ENCODE measurements around the gene CAMTA1. TPM values are rescaled to one million over a fixed set of nuclear protein-coding genes. Genes with fewer than 3 reads are reported as not detected.

Gene CAMTA1
- total RNA-seq, 1 donor from 2014 or later = 68.9 TPM

- no peak for DNase-seq (ENCODE audit: low read depth)
These were observed 171.4 kb downstream of the CAMTA1 start for GRCh38 chr1:6956488-6957159.

- no peak for DNase-seq (ENCODE audit: low read depth)
These were observed 172.1 kb downstream of the CAMTA1 start for GRCh38 chr1:6957341-6957740.

GRCh38 chr1:6958407-6959030, 173.3 kb downstream of the CAMTA1 start:
- no peak for DNase-seq (ENCODE audit: low read depth)

- DNase-seq (ENCODE audit: low read depth) = no peak
These were observed 174.2 kb downstream of the CAMTA1 start for GRCh38 chr1:6959491-6959890.

GRCh38 chr1:6960291-6960811, 175.1 kb downstream of the CAMTA1 start:
- peak; percentile 85 for DNase-seq (ENCODE audit: low read depth)

- DNase-seq (ENCODE audit: low read depth) = no peak
These were observed 175.6 kb downstream of the CAMTA1 start for GRCh38 chr1:6960860-6961259.

GRCh38 chr1:6961289-6961688, 176.0 kb downstream of the CAMTA1 start:
- DNase-seq (ENCODE audit: low read depth) = no peak

GRCh38 chr1:6961905-6962477, 176.7 kb downstream of the CAMTA1 start:
- no peak for DNase-seq (ENCODE audit: low read depth)

GRCh38 chr1:6962478-6962995, 177.3 kb downstream of the CAMTA1 start:
- DNase-seq (ENCODE audit: low read depth) = no peak

GRCh38 chr1:6962996-6963911, 178.0 kb downstream of the CAMTA1 start:
- DNase-seq (ENCODE audit: low read depth) = no peak

- DNase-seq (ENCODE audit: low read depth) = no peak
These were observed 178.7 kb downstream of the CAMTA1 start for GRCh38 chr1:6963912-6964307.

GRCh38 chr1:6965083-6965934, 180.1 kb downstream of the CAMTA1 start:
- no peak for DNase-seq (ENCODE audit: low read depth)

GRCh38 chr1:6965935-6966241, 180.6 kb downstream of the CAMTA1 start:
- DNase-seq (ENCODE audit: low read depth) = no peak

GRCh38 chr1:6966326-6966725, 181.1 kb downstream of the CAMTA1 start:
- no peak for DNase-seq (ENCODE audit: low read depth)

- no peak for DNase-seq (ENCODE audit: low read depth)
These were observed 182.3 kb downstream of the CAMTA1 start for GRCh38 chr1:6967431-6968111.

GRCh38 chr1:6969106-6969505, 183.9 kb downstream of the CAMTA1 start:
- DNase-seq (ENCODE audit: low read depth) = peak; percentile 45

GRCh38 chr1:6969762-6970161, 184.5 kb downstream of the CAMTA1 start:
- no peak for DNase-seq (ENCODE audit: low read depth)

- no peak for DNase-seq (ENCODE audit: low read depth)
These were observed 185.0 kb downstream of the CAMTA1 start for GRCh38 chr1:6970221-6970620.

GRCh38 chr1:6971048-6971447, 185.8 kb downstream of the CAMTA1 start:
- peak; percentile 7 for DNase-seq (ENCODE audit: low read depth)

- DNase-seq (ENCODE audit: low read depth) = no peak
These were observed 186.4 kb downstream of the CAMTA1 start for GRCh38 chr1:6971699-6972098.

All from myocyte (in vitro differentiated cells).